ENCODE results near the gene PHF21B.

PHF21B gene

DNA sequence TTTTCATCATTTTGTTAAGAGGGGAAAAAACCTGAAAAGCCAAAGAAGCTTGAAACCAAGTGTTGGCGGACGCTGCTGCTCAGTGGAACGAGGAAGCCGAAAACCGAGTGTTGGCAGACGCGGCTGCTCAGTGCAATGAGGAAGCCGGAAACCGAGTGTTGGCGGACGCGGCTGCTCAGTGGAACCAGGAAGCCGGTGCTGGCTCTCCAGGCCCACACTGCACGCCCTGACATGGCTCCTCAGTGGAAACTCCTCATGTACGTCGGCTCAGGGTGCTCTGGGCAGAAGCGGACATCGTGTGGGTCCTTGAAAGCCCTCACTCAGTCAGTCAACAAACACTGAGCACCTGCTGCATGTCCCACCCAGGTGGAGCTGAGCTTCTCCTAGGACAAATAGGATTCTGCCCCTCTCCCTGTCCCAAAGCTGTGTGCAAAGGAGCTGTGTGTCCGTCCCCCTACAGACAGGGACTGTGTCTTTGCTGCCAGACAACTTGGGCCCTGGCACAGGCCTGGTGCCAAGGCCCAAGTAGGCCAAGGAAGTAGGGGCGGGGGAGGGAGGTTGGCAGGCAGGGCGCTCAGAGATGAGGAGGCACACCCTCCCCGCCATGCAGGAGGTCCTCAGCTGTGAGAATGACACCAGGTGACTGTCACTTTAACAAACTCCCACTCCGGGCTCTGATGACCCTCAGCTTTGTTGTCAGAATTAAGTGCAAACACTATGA is 37.3 kb downstream of the PHF21B start:
- H3K4me1 ChIP-seq (ENCODE audit: control insufficient read depth, low read depth, low read length): no peaks in the 10 kb centered on the region
- DNase-seq: no peak
- H4K5ac ChIP-seq (ENCODE audit: low read length): no peak overlapping the region
- no peaks in the 10 kb centered on the region for H3K27me3 ChIP-seq (ENCODE audit: insufficient read depth, low read length, poor library complexity)
- no peak overlapping the region for H3K18ac ChIP-seq (ENCODE audit: low read length)
- H4K8ac ChIP-seq (ENCODE audit: low read depth, low read length): no peak overlapping the region
- no peak overlapping the region for H2BK15ac ChIP-seq (replicated peaks; ENCODE audit: low read depth)
- H3K56ac ChIP-seq (ENCODE audit: low read length): no peak overlapping the region
- no CpG with 5 or more reads among the region's 23 CpGs for WGBS (ENCODE audit: extremely low coverage, insufficient coverage, low lambda C conversion rate)
- H3K23ac ChIP-seq (ENCODE audit: low read length): no peak overlapping the region
- peaks cover 30% of the 10 kb centered on the region for H3K79me1 ChIP-seq (ENCODE audit: low read length)
- no peak overlapping the region for H3K4me2 ChIP-seq (ENCODE audit: low read length)
- no peak overlapping the region for H2BK120ac ChIP-seq (ENCODE audit: low read depth, low read length)
- H3K79me2 ChIP-seq (ENCODE audit: control insufficient read depth, insufficient read depth, low read length): peaks cover 12% of the 10 kb centered on the region
- no peak overlapping the region for H3K9ac ChIP-seq (ENCODE audit: low read length)
- H2BK5ac ChIP-seq (ENCODE audit: low read length): no peak overlapping the region
- H3K4ac ChIP-seq (ENCODE audit: low read depth, low read length): no peak overlapping the region
- no peak overlapping the region for H3K27ac ChIP-seq (ENCODE audit: low read depth, low read length)
- no peaks in the 10 kb centered on the region for H3K36me3 ChIP-seq (ENCODE audit: control insufficient read depth, insufficient read depth, low read length)
- H3K4me3 ChIP-seq (ENCODE audit: low read length): no peak overlapping the region
- no peak overlapping the region for H2AK5ac ChIP-seq (ENCODE audit: low read length)

- H3K23ac ChIP-seq (ENCODE audit: low read length): no peak overlapping the region
- H2AK5ac ChIP-seq (ENCODE audit: low read length): no peak overlapping the region
- no peak overlapping the region for H3K4ac ChIP-seq (ENCODE audit: low read depth, low read length)
- H3K56ac ChIP-seq (ENCODE audit: low read length): no peak overlapping the region
- H2BK15ac ChIP-seq (replicated peaks; ENCODE audit: low read depth): no peak overlapping the region
- H4K5ac ChIP-seq (ENCODE audit: low read length): no peak overlapping the region
- H2BK120ac ChIP-seq (ENCODE audit: low read depth, low read length): no peak overlapping the region
- H2BK5ac ChIP-seq (ENCODE audit: low read length): no peak overlapping the region
- WGBS (ENCODE audit: extremely low coverage, insufficient coverage, low lambda C conversion rate): no CpG with 5 or more reads among the region's 11 CpGs
- peaks cover 30% of the 10 kb centered on the region for H3K79me1 ChIP-seq (ENCODE audit: low read length)
- H3K4me3 ChIP-seq (ENCODE audit: low read length): no peak overlapping the region
- H3K9ac ChIP-seq (ENCODE audit: low read length): no peak overlapping the region
- no peak overlapping the region for H3K4me2 ChIP-seq (ENCODE audit: low read length)
- peaks cover 12% of the 10 kb centered on the region for H3K79me2 ChIP-seq (ENCODE audit: control insufficient read depth, insufficient read depth, low read length)
- no peaks in the 10 kb centered on the region for H3K36me3 ChIP-seq (ENCODE audit: control insufficient read depth, insufficient read depth, low read length)
- H3K4me1 ChIP-seq (ENCODE audit: control insufficient read depth, low read depth, low read length): no peaks in the 10 kb centered on the region
- H4K8ac ChIP-seq (ENCODE audit: low read depth, low read length): no peak overlapping the region
- H3K18ac ChIP-seq (ENCODE audit: low read length): no peak overlapping the region
- H3K27me3 ChIP-seq (ENCODE audit: insufficient read depth, low read length, poor library complexity): no peaks in the 10 kb centered on the region
- no peak for DNase-seq
- no peak overlapping the region for H3K27ac ChIP-seq (ENCODE audit: low read depth, low read length)
Measured at GRCh38 chr22:44971651-44972362, 38.0 kb downstream of the PHF21B start.

- no peaks in the 10 kb centered on the region for H3K36me3 ChIP-seq (ENCODE audit: control insufficient read depth, insufficient read depth, low read length)
- H3K27ac ChIP-seq (ENCODE audit: low read depth, low read length): no peak overlapping the region
Measured at GRCh38 chr22:44970291-44970690, 39.5 kb downstream of the PHF21B start.

DNA sequence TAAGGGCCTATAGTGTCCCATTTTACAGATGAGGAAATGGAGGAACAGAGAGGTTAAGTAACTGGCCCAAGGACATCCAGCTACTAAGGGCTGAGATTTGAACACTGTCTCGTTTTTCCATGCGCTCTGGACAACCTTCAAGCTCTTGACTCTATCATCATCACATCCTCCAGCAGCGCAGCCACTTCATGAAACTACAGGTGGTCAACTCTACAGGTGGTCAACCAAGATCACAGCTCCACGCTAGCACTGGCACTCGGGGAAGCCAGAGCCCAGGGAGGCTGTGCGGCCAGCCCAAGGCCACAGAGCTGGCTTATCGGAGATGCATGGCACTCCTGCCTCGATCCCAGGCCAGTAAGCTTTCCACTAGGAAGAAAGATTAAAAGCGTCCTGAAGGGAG is 40.0 kb downstream of the PHF21B start:
- Histone ChIP-seq H3K4ac (ENCODE audit: low read depth, low read length) (no peak overlapping the region), H4K5ac (ENCODE audit: low read length) (no peak overlapping the region), H2BK15ac (replicated peaks; ENCODE audit: low read depth) (no peak overlapping the region), H2BK120ac (ENCODE audit: low read depth, low read length) (no peak overlapping the region), H3K4me1 (ENCODE audit: control insufficient read depth, low read depth, low read length) (no peaks in the 10 kb centered on the region), H3K79me2 (ENCODE audit: control insufficient read depth, insufficient read depth, low read length) (peaks cover 7% of the 10 kb centered on the region), H3K56ac (ENCODE audit: low read length) (no peak overlapping the region), H2AK5ac (ENCODE audit: low read length) (no peak overlapping the region), H3K27me3 (ENCODE audit: insufficient read depth, low read length, poor library complexity) (no peaks in the 10 kb centered on the region), H3K9ac (ENCODE audit: low read length) (no peak overlapping the region), H3K79me1 (ENCODE audit: low read length) (peaks cover 25% of the 10 kb centered on the region), H3K36me3 (ENCODE audit: control insufficient read depth, insufficient read depth, low read length) (no peaks in the 10 kb centered on the region), H2BK5ac (ENCODE audit: low read length) (no peak overlapping the region), H3K4me2 (ENCODE audit: low read length) (no peak overlapping the region), H3K23ac (ENCODE audit: low read length) (no peak overlapping the region), H3K18ac (ENCODE audit: low read length) (no peak overlapping the region), H3K4me3 (ENCODE audit: low read length) (no peak overlapping the region), H4K8ac (ENCODE audit: low read depth, low read length) (no peak overlapping the region), H3K27ac (ENCODE audit: low read depth, low read length) (no peak overlapping the region)
- no peak for DNase-seq
- no CpG with 5 or more reads among the region's 9 CpGs for WGBS (ENCODE audit: extremely low coverage, insufficient coverage, low lambda C conversion rate)

More at GRCh38 chr22:44970291-44970690, 39.5 kb downstream of the PHF21B start:
- no CpG with 5 or more reads among the region's 6 CpGs for WGBS (ENCODE audit: extremely low coverage, insufficient coverage, low lambda C conversion rate)
- Histone ChIP-seq H3K4me1 (ENCODE audit: control insufficient read depth, low read depth, low read length) (no peaks in the 10 kb centered on the region), H3K18ac (ENCODE audit: low read length) (no peak overlapping the region), H4K8ac (ENCODE audit: low read depth, low read length) (no peak overlapping the region), H2BK15ac (replicated peaks; ENCODE audit: low read depth) (no peak overlapping the region), H3K27me3 (ENCODE audit: insufficient read depth, low read length, poor library complexity) (no peaks in the 10 kb centered on the region), H2AK5ac (ENCODE audit: low read length) (no peak overlapping the region), H4K5ac (ENCODE audit: low read length) (no peak overlapping the region), H3K4me3 (ENCODE audit: low read length) (no peak overlapping the region), H3K9ac (ENCODE audit: low read length) (no peak overlapping the region), H3K4ac (ENCODE audit: low read depth, low read length) (no peak overlapping the region), H3K4me2 (ENCODE audit: low read length) (no peak overlapping the region), H3K79me1 (ENCODE audit: low read length) (peaks cover 30% of the 10 kb centered on the region), H2BK120ac (ENCODE audit: low read depth, low read length) (no peak overlapping the region), H3K23ac (ENCODE audit: low read length) (no peak overlapping the region), H3K56ac (ENCODE audit: low read length) (no peak overlapping the region), H2BK5ac (ENCODE audit: low read length) (no peak overlapping the region), H3K79me2 (ENCODE audit: control insufficient read depth, insufficient read depth, low read length) (peaks cover 12% of the 10 kb centered on the region)
- DNase-seq: no peak

GRCh38 chr22:44968736-44969135 is 41.1 kb downstream of the PHF21B start:
- Histone ChIP-seq H3K79me2 (ENCODE audit: control insufficient read depth, insufficient read depth, low read length) (peaks cover 4% of the 10 kb centered on the region), H4K8ac (ENCODE audit: low read depth, low read length) (no peak overlapping the region), H2BK5ac (ENCODE audit: low read length) (no peak overlapping the region), H3K23ac (ENCODE audit: low read length) (no peak overlapping the region), H3K4me2 (ENCODE audit: low read length) (no peak overlapping the region), H3K4me1 (ENCODE audit: control insufficient read depth, low read depth, low read length) (no peaks in the 10 kb centered on the region), H3K36me3 (ENCODE audit: control insufficient read depth, insufficient read depth, low read length) (no peaks in the 10 kb centered on the region), H3K56ac (ENCODE audit: low read length) (peak overlapping the region; percentile 31), H3K27me3 (ENCODE audit: insufficient read depth, low read length, poor library complexity) (no peaks in the 10 kb centered on the region), H3K4ac (ENCODE audit: low read depth, low read length) (no peak overlapping the region), H3K79me1 (ENCODE audit: low read length) (peaks cover 19% of the 10 kb centered on the region), H2BK15ac (replicated peaks; ENCODE audit: low read depth) (no peak overlapping the region), H3K18ac (ENCODE audit: low read length) (no peak overlapping the region), H3K27ac (ENCODE audit: low read depth, low read length) (no peak overlapping the region), H2BK120ac (ENCODE audit: low read depth, low read length) (no peak overlapping the region), H3K9ac (ENCODE audit: low read length) (no peak overlapping the region), H2AK5ac (ENCODE audit: low read length) (no peak overlapping the region), H3K4me3 (ENCODE audit: low read length) (no peak overlapping the region), H4K5ac (ENCODE audit: low read length) (no peak overlapping the region)
- WGBS (ENCODE audit: extremely low coverage, insufficient coverage, low lambda C conversion rate): no CpG with 5 or more reads among the region's 7 CpGs
- peak; percentile 36 for DNase-seq
